ENCODE measurements around the gene CDK5RAP1. TPM values are rescaled to one million over a fixed set of nuclear protein-coding genes. Genes with fewer than 3 reads are reported as not detected.

The CDK5RAP1 gene
- total and polyA plus RNA-seq, 2 donors (not counting 3 experiments of a cell fraction or from before 2014, with no cell fraction given): 30.8 to 36.5 TPM

GRCh38 chr20:33410081-33410742 lies 8.9 kb upstream of the CDK5RAP1 start:
- CTCF ChIA-PET: no interaction called here
- no peak for FAIRE-seq

More at GRCh38 chr20:33410081-33410742, 8.9 kb upstream of the CDK5RAP1 start:
- Histone ChIP-seq H3K9me3 (replicated peaks; ENCODE audit: control insufficient read depth, insufficient read depth, low read length) (no peaks in the 10 kb centered on the region), H2AFZ (ENCODE audit: low read depth, low read length) (no peak overlapping the region), H3K27me3 (ENCODE audit: control insufficient read depth in 2 of 2, insufficient read depth in 2 of 2, low read length in 2 of 2) (no peaks in the 10 kb centered on the region), H3K4me2 (ENCODE audit: insufficient read depth, low read length) (no peak overlapping the region), H3K27ac (ENCODE audit: insufficient read depth, low read depth, low read length) (no peak overlapping the region), H3K9me1 (replicated peaks; ENCODE audit: control insufficient read depth, extremely low read depth, insufficient read depth, low read length) (no peaks in the 10 kb centered on the region), H4K20me1 (replicated peaks; ENCODE audit: control insufficient read depth, extremely low read depth, insufficient read depth, low read length) (no peaks in the 10 kb centered on the region), H3K4me3 (replicated peaks in 1 of 3; ENCODE audit: insufficient read depth in 1 of 3, low read depth in 1 of 3, low read length in 3 of 3) (no peak overlapping the region), H3K9ac (replicated peaks; ENCODE audit: extremely low read depth, insufficient read depth, low read length) (no peak overlapping the region), H3K4me1 (ENCODE audit: control insufficient read depth, extremely low read depth, insufficient read depth, low read length) (no peaks in the 10 kb centered on the region), H3K79me2 (ENCODE audit: control insufficient read depth, insufficient read depth, low read length) (no peaks in the 10 kb centered on the region), H3K36me3 (ENCODE audit: control insufficient read depth in 2 of 2, extremely low read depth in 1 of 2, insufficient read depth in 2 of 2, low read length in 2 of 2) (peaks cover 0 to 4% of the 10 kb centered on the region in 2 experiments)
- intact Hi-C loops (cut with micrococcal nuclease): no loop called here
- TF ChIP-seq MYC (IDR thresholded peaks at IDR 0.05; ENCODE audit: low read depth, low read length) (no peak), FOS (IDR thresholded peaks at IDR 0.05; ENCODE audit: borderline replicate concordance, insufficient read depth, low read length) (no peak), POLR2AphosphoS5 (IDR thresholded peaks at IDR 0.05; ENCODE audit: insufficient read depth, low read depth, low read length) (no peak), POLR2A (IDR thresholded peaks at IDR 0.05; ENCODE audit: low read depth, low read length) (no peak), EZH2 (IDR thresholded peaks at IDR 0.05; ENCODE audit: borderline replicate concordance, low read depth, low read length, severe bottlenecking) (no peak), JUN (IDR thresholded peaks at IDR 0.05; ENCODE audit: borderline replicate concordance, insufficient read depth, insufficient read length, low read depth) (no peak), GATA2 (IDR thresholded peaks at IDR 0.05; ENCODE audit: insufficient read depth, insufficient read length, low read depth, low read length) (no peak)
- TF ChIP-seq, protein P1, sequence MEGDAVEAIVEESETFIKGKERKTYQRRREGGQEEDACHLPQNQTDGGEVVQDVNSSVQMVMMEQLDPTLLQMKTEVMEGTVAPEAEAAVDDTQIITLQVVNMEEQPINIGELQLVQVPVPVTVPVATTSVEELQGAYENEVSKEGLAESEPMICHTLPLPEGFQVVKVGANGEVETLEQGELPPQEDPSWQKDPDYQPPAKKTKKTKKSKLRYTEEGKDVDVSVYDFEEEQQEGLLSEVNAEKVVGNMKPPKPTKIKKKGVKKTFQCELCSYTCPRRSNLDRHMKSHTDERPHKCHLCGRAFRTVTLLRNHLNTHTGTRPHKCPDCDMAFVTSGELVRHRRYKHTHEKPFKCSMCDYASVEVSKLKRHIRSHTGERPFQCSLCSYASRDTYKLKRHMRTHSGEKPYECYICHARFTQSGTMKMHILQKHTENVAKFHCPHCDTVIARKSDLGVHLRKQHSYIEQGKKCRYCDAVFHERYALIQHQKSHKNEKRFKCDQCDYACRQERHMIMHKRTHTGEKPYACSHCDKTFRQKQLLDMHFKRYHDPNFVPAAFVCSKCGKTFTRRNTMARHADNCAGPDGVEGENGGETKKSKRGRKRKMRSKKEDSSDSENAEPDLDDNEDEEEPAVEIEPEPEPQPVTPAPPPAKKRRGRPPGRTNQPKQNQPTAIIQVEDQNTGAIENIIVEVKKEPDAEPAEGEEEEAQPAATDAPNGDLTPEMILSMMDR (IDR thresholded peaks at IDR 0.05; ENCODE audit: extremely low read depth in 1 of 2, insufficient read depth in 1 of 2, low read depth in 1 of 2, low read length in 2 of 2): no peak
- TF ChIP-seq, protein P2, sequence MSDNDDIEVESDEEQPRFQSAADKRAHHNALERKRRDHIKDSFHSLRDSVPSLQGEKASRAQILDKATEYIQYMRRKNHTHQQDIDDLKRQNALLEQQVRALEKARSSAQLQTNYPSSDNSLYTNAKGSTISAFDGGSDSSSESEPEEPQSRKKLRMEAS (IDR thresholded peaks at IDR 0.05; ENCODE audit: insufficient read depth, insufficient read length): no peak
- dilution Hi-C loops (cut with MboI; ENCODE audit: extremely low pct_ligation_motif_present, low sequenced_read_pairs): no loop called here
- no TSS peak for BruUV-seq (replicated peaks)
- no peak for DNase-seq (ENCODE audit: low read depth, low spot score)
- POLR2A ChIA-PET: no interaction called here

Data from endothelial cell of umbilical vein (primary cell).